GM12878 (cell line): Measurements from ENCODE around the gene NAP1L5. TPM values are rescaled to one million over a fixed set of nuclear protein-coding genes. Genes with fewer than 3 reads are reported as not detected.

Experiments used
- ATAC-seq: fragments of 200-7000 bp; cut with Tn5 transposase; 3 replicates; pipeline ENCODE4 v1.9.1; 2020; ENCODE audit warnings: mild to moderate bottlenecking, moderate library complexity
- Bru-seq: library from RNA; stranded (reverse); fragments of 400-500 nt; gene quantifications from one replicate; lab custom pipeline; 2021; lab: Mats Ljungman, UMichigan
- BruChase-seq, 2 experiments: library from RNA; stranded (reverse); fragments of 400-500 nt; gene quantifications; one replicate each; lab custom pipeline; 2021; lab: Mats Ljungman, UMichigan
- BruUV-seq: library from RNA; stranded (reverse); fragments of 400-500 nt; replicated peaks from 2 replicates; lab custom pipeline; 2021; lab: Mats Ljungman, UMichigan
- CTCF ChIA-PET: fragments of 300-600 bp; sonication (Branson Sonifier 250); formaldehyde crosslinking; extraction: SDS; loops from one replicate; lab custom pipeline; 2021; ENCODE audit warnings: inconsistent platforms; lab: Yijun Ruan, JAX
- POLR2A ChIA-PET: fragments of 350-600 bp; formaldehyde crosslinking; extraction: SDS; loops from one replicate; lab custom pipeline; 2021; ENCODE audit warnings: inconsistent platforms; lab: Charles Lee
- RAD21 ChIA-PET: fragments of 300-600 bp; sonication (Branson Sonifier 250); formaldehyde crosslinking; loops from one replicate; lab custom pipeline; 2023; ENCODE audit warnings: antibody characterized with exemption; ENCODE audit not compliant: unreplicated experiment; lab: Charles Lee
- SMC1A ChIA-PET: fragments of 300-600 bp; sonication (Branson Sonifier 250); formaldehyde crosslinking; loops from one replicate; lab custom pipeline; 2023; ENCODE audit not compliant: unreplicated experiment, uncharacterized antibody; lab: Charles Lee
- DNase-seq: peaks from one replicate; pipeline ENCODE4 v3.0.0-alpha.2; 2011; ENCODE audit warnings: low read depth, low spot score
- FAIRE-seq: peaks from 3 replicates; lab custom pipeline; 2011; peaks lifted over from hg19 to GRCh38; lab: Jason Lieb, UNC
- H2AFZ ChIP-seq: 2 replicates; pipeline ENCODE4 v1.6.0; 2011; ENCODE audit warnings: low read depth, low read length, control low read depth; ENCODE audit not compliant: control insufficient read depth
- H3K27ac ChIP-seq: 2 replicates; pipeline ENCODE4 v1.5.1; 2011; ENCODE audit warnings: control low read depth; ENCODE audit not compliant: control insufficient read depth, insufficient read depth
- H3K27me3 ChIP-seq, 2 experiments: replicated peaks in 1 of 2; 2 replicates each; pipeline versions ENCODE4 v1.6.0 to v1.6.1; 2011; ENCODE audit warnings: low read length in 1 of 2; ENCODE audit not compliant: control insufficient read depth in 2 of 2, insufficient read depth in 2 of 2
- H3K36me3 ChIP-seq, 2 experiments: 2 replicates each; pipeline ENCODE4 v1.5.1; 2011; ENCODE audit warnings: low read length in 1 of 2; ENCODE audit not compliant: control insufficient read depth in 2 of 2, insufficient read depth in 2 of 2
- H3K4me1 ChIP-seq: 2 replicates; pipeline ENCODE4 v1.6.1; 2011; ENCODE audit warnings: mild to moderate bottlenecking, low read length, moderate library complexity, mixed read lengths; ENCODE audit not compliant: control insufficient read depth, insufficient read depth
- H3K4me2 ChIP-seq: 2 replicates; pipeline ENCODE4 v1.6.0; 2011; ENCODE audit warnings: control low read depth; ENCODE audit not compliant: control insufficient read depth, insufficient read depth
- H3K4me3 ChIP-seq: fragments of 200-600 bp; sonication (generic); 2 replicates; pipeline ENCODE4 v1.5.1; 2016
- H3K79me2 ChIP-seq: 2 replicates; pipeline ENCODE4 v1.6.0; 2011; ENCODE audit warnings: low read length; ENCODE audit not compliant: control insufficient read depth, insufficient read depth
- H3K9ac ChIP-seq: 2 replicates; pipeline ENCODE4 v1.8.0; 2011; ENCODE audit warnings: low read length, control low read depth, mixed read lengths; ENCODE audit not compliant: control insufficient read depth, insufficient read depth
- H3K9me3 ChIP-seq: replicated peaks from 3 replicates; pipeline ENCODE4 v1.5.1; 2011; ENCODE audit warnings: mild to moderate bottlenecking, low read length; ENCODE audit not compliant: control insufficient read depth, insufficient read depth
- H4K20me1 ChIP-seq: 2 replicates; pipeline ENCODE4 v1.6.0; 2011; ENCODE audit not compliant: control insufficient read depth, insufficient read depth
- BCL3 ChIP-seq: IDR thresholded peaks from 2 replicates; pipeline ENCODE4 v1.6.1; 2011; ENCODE audit warnings: borderline replicate concordance, low read depth, mild to moderate bottlenecking, moderate library complexity, low read length; ENCODE audit not compliant: insufficient read depth, poor library complexity, severe bottlenecking
- BCLAF1 ChIP-seq: fragments of 450-650 bp; IDR thresholded peaks from 2 replicates; pipeline ENCODE4 v1.6.1; 2017; ENCODE audit warnings: antibody characterized with exemption, mild to moderate bottlenecking, moderate library complexity
- EP300 ChIP-seq, 2 experiments: fragments of 150-350 bp in 1 of 2; IDR thresholded peaks; 2 replicates each; pipeline ENCODE4 v1.6.1; 2011 to 2012; ENCODE audit warnings: low read depth in 2 of 2, low read length in 2 of 2, borderline replicate concordance in 1 of 2, improper control_type of control experiment in 1 of 2, inconsistent platforms in 1 of 2; ENCODE audit not compliant: control insufficient read depth in 1 of 2
- HDAC2 ChIP-seq: fragments of 200-600 bp; sonication (generic); IDR thresholded peaks from 2 replicates; pipeline ENCODE4 v1.6.1; 2017
- JUNB ChIP-seq: IDR thresholded peaks from 2 replicates; pipeline ENCODE4 v1.6.1; 2016; ENCODE audit warnings: antibody characterized with exemption, mild to moderate bottlenecking
- MXI1 ChIP-seq: fragments of 150-350 bp; IDR thresholded peaks from 2 replicates; pipeline ENCODE4 v1.6.1; 2011; ENCODE audit warnings: low read depth, mild to moderate bottlenecking, inconsistent platforms, low read length, improper control_type of control experiment
- NFYA ChIP-seq: IDR thresholded peaks from 2 replicates; pipeline ENCODE4 v1.6.1; 2011; ENCODE audit warnings: low read depth, mild to moderate bottlenecking, low read length, improper control_type of control experiment, borderline replicate concordance
- PML ChIP-seq: IDR thresholded peaks from 2 replicates; pipeline ENCODE4 v1.6.1; 2012; ENCODE audit warnings: low read length, inconsistent platforms
- SRF ChIP-seq, 2 experiments: IDR thresholded peaks; 2 replicates each; pipeline ENCODE4 v1.6.1; 2011; ENCODE audit warnings: low read depth in 2 of 2, low read length in 2 of 2, mild to moderate bottlenecking in 1 of 2, moderate library complexity in 1 of 2
- USF2 ChIP-seq: IDR thresholded peaks from 2 replicates; pipeline ENCODE4 v1.6.1; 2011; ENCODE audit warnings: low read depth, low read length, improper control_type of control experiment, borderline replicate concordance
- YY1 ChIP-seq: IDR thresholded peaks from 2 replicates; pipeline ENCODE4 v1.6.1; 2011; ENCODE audit warnings: low read depth, mild to moderate bottlenecking, low read length
- ZNF24 ChIP-seq: fragments of 450-650 bp; IDR thresholded peaks from 2 replicates; pipeline ENCODE4 v1.6.1; 2017; ENCODE audit warnings: antibody characterized with exemption, mild to moderate bottlenecking
- ZNF274 ChIP-seq: IDR thresholded peaks from one replicate; pipeline ENCODE4 v1.8.0; 2011; ENCODE audit not compliant: insufficient read length, insufficient read depth
- ZNF622 ChIP-seq: fragments of 450-650 bp; IDR thresholded peaks from 2 replicates; pipeline ENCODE4 v1.6.1; 2017; ENCODE audit warnings: mild to moderate bottlenecking, inconsistent platforms
- WGBS: methylation state at CpG from one replicate; pipeline ENCODE4 v1.1.6; 2016; ENCODE audit warnings: low lambda C conversion rate; ENCODE audit not compliant: insufficient replicate concordance, insufficient coverage; ENCODE audit errors: missing lambda C conversion rate; 5-methylcytosine and 5-hydroxymethylcytosine counted together
- in situ Hi-C: fragments of 300-500 bp; cut with MboI; formaldehyde crosslinking; loops from 9 replicates; pipeline ENCODE4 v1.14.3; 2018; ENCODE audit warnings: mixed read lengths
- intact Hi-C: fragments of 100-400 bp; cut with micrococcal nuclease; formaldehyde crosslinking; loops from one replicate; pipeline ENCODE4 v1.14.2; 2022; ENCODE audit not compliant: unreplicated experiment
- long read RNA-seq, 2 experiments: library from polyadenylated mRNA; unstranded; transcript quantifications; one replicate each; pipeline ENCODE4 v2.0.0, GENCODE V29; 2019 to 2020
- polyA minus RNA-seq, 3 experiments: library from RNA; depleted of rRNA, polyadenylated mRNA; stranded (reverse); fragments of >200 nt; gene quantifications; 2 replicates each; pipeline ENCODE4 v1.2.3, GENCODE V29; 2011
- polyA plus RNA-seq, 11 experiments: library from polyadenylated mRNA; depleted of rRNA in 4 of 11; unstranded in 6 of 11; stranded (reverse) in 5 of 11; fragments of >200 nt; fragmentation: Nextera tagmentation in 4 of 11; fragmentation: Illumina TruSeq in 1 of 11; extraction: Ambion mirVana in 4 of 11; extraction: Trizol in 1 of 11; gene quantifications; 1 replicate in 1 of 11; 2 replicates in 10 of 11; pipeline versions ENCODE4 v1.2.1 to v1.2.3, GENCODE V29; 2011 to 2016; ENCODE audit warnings: inconsistent platforms in 2 of 11, missing spikeins in 2 of 11, low read depth in 1 of 11
- total RNA-seq, 4 experiments: library from RNA; depleted of rRNA in 3 of 4; stranded (reverse); fragments of >200 nt in 3 of 4; fragmentation: Illumina TruSeq in 1 of 4; extraction: Trizol in 1 of 4; gene quantifications; 2 replicates each; pipeline versions ENCODE4 v1.2.1 to v1.2.3, GENCODE V29; 2013 to 2021

Gene NAP1L5
- 1.2 TPM in 2 replicates for total RNA-seq (2013; cell fraction: nucleolus; rRNA removed)
- total RNA-seq (2014; rRNA removed): 3.2 and 4.4 TPM in 2 replicates
- total RNA-seq (2014; rRNA removed; fragmentation: Illumina TruSeq; extraction: Trizol): 3.5 and 3.7 TPM in 2 replicates
- total RNA-seq (2021): 2.9 and 3.0 TPM in 2 replicates
- polyA plus RNA-seq (2011; ENCODE audit: low read depth): 2.4 TPM
- polyA plus RNA-seq (2011; rRNA removed): 3.8 and 5.9 TPM in 2 replicates
- polyA plus RNA-seq (2011; cell fraction: cytosol; rRNA removed): 1.9 and 2.1 TPM in 2 replicates
- 0.76 and 1.5 TPM in 2 replicates for polyA plus RNA-seq (2011; cell fraction: nucleus; rRNA removed)
- 2.5 and 3.2 TPM in 2 replicates for polyA plus RNA-seq (2012)
- polyA plus RNA-seq (2014; fragmentation: Illumina TruSeq; extraction: Trizol): 3.5 and 4.3 TPM in 2 replicates
- 1 to 10 TPM; 2.1 to 2.5 TPM for polyA plus RNA-seq (2014; fragmentation: Nextera tagmentation; extraction: Ambion mirVana)
- 3.4 and 4.0 TPM in 2 replicates for polyA plus RNA-seq (2014; rRNA removed)
- 1 to 10 TPM; 4.3 to 5.3 TPM for polyA plus RNA-seq (2016; fragmentation: Nextera tagmentation; extraction: Ambion mirVana)
- polyA minus RNA-seq (2011; rRNA and poly(A)+ RNA removed): 1.0 and 1.8 TPM in 2 replicates
- polyA minus RNA-seq (2011; cell fraction: cytosol; rRNA and poly(A)+ RNA removed): 0.62 TPM in 1 of 2 replicates, not detected in the other
- 0.60 and 0.67 TPM in 2 replicates for polyA minus RNA-seq (2011; cell fraction: nucleus; rRNA and poly(A)+ RNA removed)
- Bru-seq, nascent RNA: percentile 59 among the genes with signal in this experiment
- BruChase-seq, experiment 1, labeled RNA remaining after a 6-hour chase: percentile 68 among the genes with signal in this experiment
- percentile 77 among the genes with signal in this experiment for BruChase-seq, experiment 2, labeled RNA remaining after a 2-hour chase
- long read RNA-seq, experiment 1, partial matches to known transcripts: 0 of 2 reads
- long read RNA-seq, experiment 1, other reads (novel, unspliced or antisense): 0 of 2 reads
- long read RNA-seq, experiment 2, transcript NAP1L5-201 (1 exons, 1,915 nt): major isoform, 7 of 7 reads
- long read RNA-seq, experiment 2, partial matches to known transcripts: 0 of 7 reads
- long read RNA-seq, experiment 2, other reads (novel, unspliced or antisense): 0 of 7 reads

GRCh38 chr4:88697588-88698329 lies at the start of gene NAP1L5:
NAP1L5 (minus strand) TSS chr4:88697829; CDS start chr4:88697754, 75 bp downstream.
- CTCF ChIA-PET: interaction anchor here (0.5 to 1.0 kb wide), 4 partner anchors 37 to 1199 kb away, joined by 3 to 4 read pairs (median 3); no protein-coding TSS in a partner anchor
- in situ Hi-C loops (no loop called here), intact Hi-C loops (no loop called here)
- Histone ChIP-seq H3K36me3 (no peaks in the 10 kb centered on the region), H3K79me2 (no peaks in the 10 kb centered on the region), H2AFZ (peak within 1 kb of the TSS; percentile 76), H3K27ac (peak within 1 kb of the TSS; percentile 33), H3K9ac (peak within 1 kb of the TSS; percentile 57), H3K4me3 (peak within 1 kb of the TSS; percentile 82), H4K20me1 (no peaks in the 10 kb centered on the region), H3K27me3 (no peaks in the 10 kb centered on the region), H3K4me1 (no peaks in the 10 kb centered on the region), H3K9me3 (no peaks in the 10 kb centered on the region), H3K4me2 (peak within 1 kb of the TSS; percentile 65)
- no TSS peak for BruUV-seq
- POLR2A ChIA-PET: no interaction called here
- SMC1A ChIA-PET: no interaction called here
- RAD21 ChIA-PET: no interaction called here
- FAIRE-seq: no peak
- DNase-seq: peak; percentile 7
- 47% methylated on average over 30 of the region's 40 CpGs for WGBS
- ATAC-seq: peak; percentile 95
- TF ChIP-seq NFYA (no peak), EP300 (IDR thresholded peaks at IDR 0.05; ENCODE audit: borderline replicate concordance in 1 of 2, control insufficient read depth in 1 of 2, low read depth in 2 of 2, low read length in 2 of 2) (no peak), HDAC2 (no peak), USF2 (peak; percentile 15; the same call in 1 of the 2 replicates), ZNF274 (no peak), ZNF622 (no peak), PML (no peak), MXI1 (no peak), JUNB (no peak), SRF (IDR thresholded peaks at IDR 0.05; ENCODE audit: low read depth in 2 of 2, low read length in 2 of 2) (no peak), ZNF24 (no peak), BCLAF1 (no peak), YY1 (peak; percentile 86), BCL3 (no peak)
